IPS DF 4.7 (cell line): Measurements from ENCODE around the gene PHC2.

ENCODE experiments used
- DNase-seq: peaks from one replicate; pipeline ENCODE4 v3.0.0-alpha.2; 2013; ENCODE audit warnings: low spot score; ENCODE audit errors: extremely low read depth

PHC2 gene

GRCh38 chr1:33351281-33351660 lies 79.6 kb downstream of the PHC2 start:
- DNase-seq: no peak

- DNase-seq: no peak
These were observed 80.1 kb downstream of the PHC2 start for GRCh38 chr1:33350611-33351280.

GRCh38 chr1:33349778-33350610 lies 80.9 kb downstream of the PHC2 start:
- DNase-seq: no peak

GRCh38 chr1:33349081-33349759 lies 81.7 kb downstream of the PHC2 start:
- no peak for DNase-seq

- no peak for DNase-seq
These were observed 82.2 kb downstream of the PHC2 start for GRCh38 chr1:33348676-33349080.

GRCh38 chr1:33348194-33348593 lies 82.7 kb downstream of the PHC2 start:
- no peak for DNase-seq

GRCh38 chr1:33347650-33347992 lies 83.3 kb downstream of the PHC2 start:
- DNase-seq: no peak

GRCh38 chr1:33346927-33347649 lies 83.8 kb downstream of the PHC2 start:
- no peak for DNase-seq

GRCh38 chr1:33346533-33346926 lies 84.4 kb downstream of the PHC2 start:
- DNase-seq: no peak

GRCh38 chr1:33344896-33345560 lies 85.9 kb downstream of the PHC2 start:
- no peak for DNase-seq

- DNase-seq: no peak
These were observed 87.4 kb downstream of the PHC2 start for GRCh38 chr1:33343539-33343938.

- DNase-seq: no peak
These were observed 88.7 kb downstream of the PHC2 start for GRCh38 chr1:33342041-33342723.

GRCh38 chr1:33341190-33341589 lies 89.7 kb downstream of the PHC2 start:
- no peak for DNase-seq

- DNase-seq: no peak
These were observed 91.5 kb downstream of the PHC2 start for GRCh38 chr1:33339413-33339812.

GRCh38 chr1:33338440-33339211 lies 92.3 kb downstream of the PHC2 start:
- DNase-seq: no peak

- DNase-seq: no peak
These were observed 92.9 kb downstream of the PHC2 start for GRCh38 chr1:33338048-33338439.

- DNase-seq: no peak
These were observed 93.5 kb downstream of the PHC2 start for GRCh38 chr1:33337441-33337840.

- DNase-seq: no peak
These were observed 94.3 kb downstream of the PHC2 start for GRCh38 chr1:33336580-33336979.

- no peak for DNase-seq
These were observed 95.9 kb downstream of the PHC2 start for GRCh38 chr1:33335020-33335419.

- no peak for DNase-seq
These were observed 96.8 kb downstream of the PHC2 start for GRCh38 chr1:33334081-33334552.
